D721Med (cell line): ENCODE results near the gene ETNPPL.
"Not testable (repeated sequence)": the region's sequence is repeated elsewhere in the genome, so short reads cannot be mapped to it uniquely, and the experiment has no call there.

Experiments
- DNase-seq: peaks from one replicate; pipeline ENCODE4 v3.0.0; 2011; ENCODE audit warnings: low spot score; ENCODE audit not compliant: insufficient read length
- FAIRE-seq: peaks from 2 replicates; lab custom pipeline; 2011; peaks lifted over from hg19 to GRCh38; lab: Jason Lieb, UNC
- TF ChIP-seq, protein P1 (sequence below): IDR thresholded peaks from 2 replicates; pipeline ENCODE4 v1.5.1; 2012; ENCODE audit warnings: mild to moderate bottlenecking, control low read depth; ENCODE audit not compliant: insufficient read depth; ENCODE audit errors: missing control alignments

The ETNPPL gene

DNA sequence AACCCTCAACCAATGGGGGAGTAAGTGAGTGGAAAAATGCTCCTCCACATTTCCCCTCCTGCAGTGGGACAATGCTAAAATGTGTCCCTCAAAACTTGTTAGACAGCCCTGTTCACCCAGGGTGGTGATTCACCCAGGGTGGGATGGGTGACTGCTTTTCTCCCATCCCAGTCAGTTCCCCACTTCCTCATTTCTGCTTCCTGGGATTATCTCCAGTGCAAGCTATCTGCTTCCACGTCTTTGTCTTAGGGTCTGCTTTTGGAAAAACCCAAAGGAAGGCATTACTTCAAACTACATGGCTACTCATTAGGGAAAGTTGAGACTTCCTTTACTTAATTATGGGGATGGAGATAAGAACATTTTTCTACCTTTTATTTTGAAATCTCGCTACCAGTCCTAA is 45.5 kb downstream of the ETNPPL start:
- TF ChIP-seq, protein P1, sequence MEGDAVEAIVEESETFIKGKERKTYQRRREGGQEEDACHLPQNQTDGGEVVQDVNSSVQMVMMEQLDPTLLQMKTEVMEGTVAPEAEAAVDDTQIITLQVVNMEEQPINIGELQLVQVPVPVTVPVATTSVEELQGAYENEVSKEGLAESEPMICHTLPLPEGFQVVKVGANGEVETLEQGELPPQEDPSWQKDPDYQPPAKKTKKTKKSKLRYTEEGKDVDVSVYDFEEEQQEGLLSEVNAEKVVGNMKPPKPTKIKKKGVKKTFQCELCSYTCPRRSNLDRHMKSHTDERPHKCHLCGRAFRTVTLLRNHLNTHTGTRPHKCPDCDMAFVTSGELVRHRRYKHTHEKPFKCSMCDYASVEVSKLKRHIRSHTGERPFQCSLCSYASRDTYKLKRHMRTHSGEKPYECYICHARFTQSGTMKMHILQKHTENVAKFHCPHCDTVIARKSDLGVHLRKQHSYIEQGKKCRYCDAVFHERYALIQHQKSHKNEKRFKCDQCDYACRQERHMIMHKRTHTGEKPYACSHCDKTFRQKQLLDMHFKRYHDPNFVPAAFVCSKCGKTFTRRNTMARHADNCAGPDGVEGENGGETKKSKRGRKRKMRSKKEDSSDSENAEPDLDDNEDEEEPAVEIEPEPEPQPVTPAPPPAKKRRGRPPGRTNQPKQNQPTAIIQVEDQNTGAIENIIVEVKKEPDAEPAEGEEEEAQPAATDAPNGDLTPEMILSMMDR = no peak
- FAIRE-seq (no peak), DNase-seq (no peak)

DNA sequence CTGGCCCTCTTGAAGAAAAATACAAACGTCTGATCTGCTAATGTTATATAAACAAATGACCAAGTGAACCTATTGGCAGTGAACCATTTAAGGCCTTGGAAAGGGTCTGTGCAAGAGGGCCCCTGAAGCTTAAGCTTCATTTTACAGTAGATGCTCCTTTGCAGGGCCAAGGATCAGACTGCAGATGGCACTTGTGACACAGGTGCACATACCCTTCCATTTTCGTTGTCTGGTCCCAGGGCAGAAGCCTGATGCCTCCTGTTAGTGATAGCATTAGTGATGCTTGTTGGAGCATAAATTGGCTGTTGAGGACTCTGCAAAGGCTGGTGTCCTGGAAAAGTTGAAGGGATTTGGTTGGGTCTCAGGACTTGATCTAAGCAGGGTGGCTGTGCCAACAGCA is 46.5 kb downstream of the ETNPPL start:
- no peak for DNase-seq
- FAIRE-seq = no peak
- TF ChIP-seq, protein P1 = no peak

DNA sequence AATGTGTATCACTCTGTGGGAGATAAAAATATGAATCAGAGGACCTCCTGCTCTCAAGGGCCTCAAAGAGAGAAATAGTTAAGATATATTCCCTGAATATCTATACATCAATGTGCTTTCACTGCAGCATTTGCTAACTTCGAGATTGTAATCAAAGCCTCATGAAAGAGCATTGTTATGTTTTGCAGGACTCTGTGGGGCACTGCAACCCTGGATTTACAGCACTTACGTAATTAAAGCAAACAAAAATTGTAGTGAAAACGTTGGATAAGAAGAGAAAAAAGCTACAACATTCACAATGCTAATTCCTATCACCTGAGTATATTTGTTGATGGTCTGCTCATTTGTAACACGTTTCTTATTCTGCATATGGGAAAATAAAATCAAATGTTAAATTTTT is 48.0 kb downstream of the ETNPPL start:
- no peak for FAIRE-seq
- DNase-seq = no peak
- TF ChIP-seq, protein P1 = no peak

DNA sequence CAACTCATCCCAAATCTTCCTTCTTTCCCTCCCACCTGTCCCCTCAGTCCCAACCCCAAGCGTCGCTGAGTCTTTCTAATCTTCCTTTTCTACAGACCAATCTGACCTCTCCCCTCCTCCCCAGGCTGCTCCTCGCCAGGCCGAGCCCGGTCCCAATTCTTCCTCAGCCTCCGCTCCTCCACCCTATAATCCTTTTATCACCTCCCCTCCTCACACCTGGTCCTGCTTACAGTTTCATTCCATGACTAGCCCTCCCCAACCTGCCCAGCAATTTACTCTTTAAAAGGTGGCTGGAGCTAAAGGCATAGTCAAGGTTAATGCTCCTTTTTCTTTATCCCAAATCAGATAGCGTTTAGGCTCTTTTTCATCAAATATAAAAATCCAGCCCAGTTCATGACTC is 52.3 kb downstream of the ETNPPL start:
- DNase-seq, FAIRE-seq: not testable (repeated sequence)

DNA sequence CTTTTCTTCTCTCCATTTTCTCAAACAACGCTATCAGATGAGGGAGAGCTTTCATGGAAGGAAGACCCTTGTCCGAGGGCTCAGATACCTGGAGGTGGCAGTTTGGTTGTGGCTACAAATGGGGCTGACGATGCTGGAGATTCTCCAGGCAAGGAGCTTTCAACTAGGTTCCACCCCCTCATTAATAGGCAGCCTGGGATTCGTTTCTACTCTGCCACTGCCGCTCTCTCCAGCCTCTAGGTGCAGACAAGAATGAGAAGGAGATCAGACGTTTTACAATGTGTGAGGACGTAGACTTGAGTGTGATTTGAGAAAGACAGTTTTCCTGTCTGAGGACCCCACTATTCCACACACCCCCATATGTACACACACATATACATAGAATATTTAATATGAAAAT is 53.1 kb downstream of the ETNPPL start:
- DNase-seq = no peak
- TF ChIP-seq, protein P1 = no peak
- FAIRE-seq = no peak

DNA sequence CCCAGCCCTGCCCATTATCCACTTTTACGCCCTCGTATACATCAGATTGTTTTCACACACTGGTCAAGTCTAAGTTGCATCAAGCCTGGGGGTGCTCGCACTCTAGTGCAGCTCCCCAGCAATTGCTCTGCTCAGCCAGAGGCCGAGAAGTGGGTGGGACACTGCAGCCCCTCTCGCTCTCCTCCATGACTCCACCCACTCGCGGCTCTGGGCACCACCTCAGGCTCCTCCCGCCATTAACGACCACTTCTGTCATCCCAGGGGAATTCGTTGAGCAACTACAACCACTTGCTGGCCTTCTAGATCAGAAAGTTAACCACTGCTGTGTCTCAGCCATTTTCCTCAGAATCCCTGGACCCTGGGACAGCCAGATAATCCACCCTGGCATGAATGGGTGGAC is 53.6 kb downstream of the ETNPPL start:
- TF ChIP-seq, protein P1 = no peak
- FAIRE-seq (no peak), DNase-seq (no peak)

DNA sequence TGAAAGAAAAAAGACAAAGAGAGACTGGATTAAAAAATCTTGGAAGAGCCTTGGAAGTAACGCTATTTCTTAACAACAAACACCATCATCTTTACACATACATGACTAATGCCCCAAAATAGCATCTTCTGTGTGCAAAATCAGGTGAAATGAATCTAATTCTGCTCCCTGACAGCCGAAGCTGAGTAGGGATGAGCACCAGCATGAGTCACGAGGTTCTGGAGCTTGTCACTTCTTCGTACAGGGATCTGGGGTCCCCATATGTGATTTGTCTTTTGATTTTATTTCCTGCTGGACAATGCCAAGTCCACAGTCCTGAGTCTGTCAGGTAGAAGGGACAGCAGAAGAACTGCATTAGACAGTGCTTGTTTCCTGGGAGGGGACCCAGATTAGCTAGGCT is 56.6 kb downstream of the ETNPPL start:
- no peak for FAIRE-seq
- TF ChIP-seq, protein P1 = no peak
- no peak for DNase-seq

DNA sequence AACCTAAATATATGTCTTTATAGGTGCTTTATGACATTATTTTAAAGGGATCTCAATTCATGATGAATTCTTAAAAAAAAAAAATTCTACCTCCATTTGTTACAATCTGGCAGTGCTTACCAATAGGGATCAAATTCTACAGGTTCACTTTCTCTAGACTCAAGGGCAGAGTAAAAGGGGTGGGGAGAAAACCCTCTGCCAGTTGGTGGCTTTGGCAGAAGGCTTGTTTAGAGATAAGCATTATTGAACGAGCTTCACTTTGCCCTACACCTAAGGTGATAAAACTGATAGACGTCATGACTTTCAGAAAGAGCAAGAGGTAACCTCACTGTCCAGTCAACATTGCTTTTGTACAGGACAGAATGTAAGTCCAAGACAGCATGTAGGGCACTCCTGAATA is 58.9 kb downstream of the ETNPPL start:
- FAIRE-seq (no peak), DNase-seq (no peak)
- TF ChIP-seq, protein P1 = no peak
